HG03135 (cell line): ENCODE data around the gene C2CD5.
"Not testable (repeated sequence)": the region's sequence is repeated elsewhere in the genome, so short reads cannot be mapped to it uniquely, and the experiment has no call there.

Source experiments
- ATAC-seq: cut with Tn5 transposase; IDR thresholded peaks from one replicate; pipeline ENCODE4 v1.9.1; 2021; ENCODE audit warnings: mild to moderate bottlenecking, moderate library complexity; ENCODE audit not compliant: unreplicated experiment

Gene C2CD5

GRCh38 chr12:22536971-22537544 is 7.3 kb downstream of the C2CD5 start:
- ATAC-seq = no peak

DNA sequence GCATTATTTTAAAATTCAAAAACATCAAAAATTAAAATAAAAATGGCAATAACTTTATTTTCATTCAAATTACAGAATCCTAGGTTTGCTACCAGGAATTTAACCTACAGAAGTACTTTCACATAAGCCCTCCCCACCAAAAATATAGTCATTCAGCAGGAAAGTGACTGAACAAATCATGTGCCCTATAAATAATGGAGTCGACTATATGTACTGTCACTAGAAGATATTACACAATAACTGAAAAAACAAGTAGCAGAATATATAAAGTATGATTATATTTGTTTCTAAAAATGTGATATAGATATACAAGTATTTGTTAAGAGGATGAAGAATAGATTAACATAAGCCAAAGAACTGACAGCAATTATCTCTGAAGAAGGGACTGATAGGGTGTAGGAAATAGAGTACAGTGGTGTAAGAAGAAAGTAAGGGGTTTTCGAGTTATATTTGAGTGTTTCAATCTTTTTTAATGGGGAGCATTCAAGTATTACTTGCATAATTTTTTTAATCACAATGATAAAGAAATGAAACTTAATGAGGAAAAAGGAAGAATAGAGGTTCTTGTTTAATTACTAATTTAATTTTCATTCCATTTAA is 7.9 kb downstream of the C2CD5 start:
- ATAC-seq = no peak

- ATAC-seq = no peak
These were observed 8.9 kb downstream of the C2CD5 start for GRCh38 chr12:22535478-22535877.

DNA sequence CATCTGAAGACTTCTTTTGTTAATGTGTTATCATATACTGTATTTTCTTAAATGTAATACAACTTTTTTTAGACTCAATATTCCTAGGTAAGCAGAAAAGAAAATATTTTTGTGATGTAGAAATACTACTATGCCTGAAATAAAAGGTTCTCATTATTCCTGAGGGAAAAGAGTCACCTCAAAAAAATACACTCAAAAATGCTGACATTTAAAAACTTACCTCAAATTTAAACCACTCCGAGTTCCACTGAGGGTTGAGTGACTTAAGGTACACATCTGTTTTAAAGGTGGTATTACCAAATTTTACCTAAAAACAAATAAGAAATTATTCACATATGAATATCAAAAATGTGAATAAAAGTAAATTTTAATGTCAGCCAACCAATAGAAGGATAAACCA is 9.3 kb downstream of the C2CD5 start:
- ATAC-seq = no peak

- ATAC-seq = no peak
These were observed 11.2 kb downstream of the C2CD5 start for GRCh38 chr12:22533155-22533554.

GRCh38 chr12:22532317-22532716 is 12.0 kb downstream of the C2CD5 start:
- no peak for ATAC-seq

- ATAC-seq = no peak
These were observed 13.1 kb downstream of the C2CD5 start for GRCh38 chr12:22531205-22531604.

GRCh38 chr12:22529281-22530060 is 14.9 kb downstream of the C2CD5 start:
- ATAC-seq = no peak

DNA sequence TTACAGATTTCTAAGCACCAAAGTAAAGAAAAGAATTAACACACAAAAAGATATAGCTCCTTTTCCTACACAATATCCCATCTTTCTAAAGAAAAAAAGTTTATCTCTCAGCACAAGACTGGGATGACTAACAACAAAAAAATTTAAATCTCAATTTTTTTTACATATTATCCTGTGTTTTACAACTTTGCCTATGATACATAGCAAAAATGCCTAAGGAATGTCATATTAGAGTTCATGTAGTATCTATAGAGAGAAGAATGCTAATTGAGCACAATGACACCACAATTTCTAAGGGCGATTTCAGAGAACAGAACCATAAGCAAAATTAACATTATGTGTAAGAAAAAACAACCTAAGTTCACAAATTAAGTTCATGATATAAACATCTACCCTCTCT is 16.3 kb downstream of the C2CD5 start:
- ATAC-seq = no peak

DNA sequence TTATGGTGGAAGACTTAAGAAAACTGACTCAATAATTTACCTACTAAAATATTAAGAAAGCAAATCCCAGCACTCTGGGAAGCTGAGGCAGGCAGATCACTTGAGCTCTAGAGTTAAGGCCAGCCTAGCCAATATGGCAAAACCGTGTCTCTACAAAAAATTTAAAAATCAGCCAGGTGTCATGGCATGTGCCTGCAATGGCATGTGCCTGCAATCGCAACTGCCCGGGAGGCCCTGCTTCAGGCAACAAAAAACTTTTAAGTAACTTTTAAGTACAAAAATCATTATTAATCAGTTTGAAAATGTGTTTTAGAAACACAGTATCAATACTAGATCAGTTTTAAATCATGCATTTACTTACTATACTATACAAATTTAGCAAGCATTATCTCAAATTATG is 17.5 kb downstream of the C2CD5 start:
- ATAC-seq = no peak

GRCh38 chr12:22525426-22525825 is 18.9 kb downstream of the C2CD5 start:
- no peak for ATAC-seq

GRCh38 chr12:22518998-22519397 is 25.3 kb downstream of the C2CD5 start:
- no peak for ATAC-seq

- no peak for ATAC-seq
These were observed 26.2 kb downstream of the C2CD5 start for GRCh38 chr12:22518060-22518719.

- no peak for ATAC-seq
These were observed 29.5 kb downstream of the C2CD5 start for GRCh38 chr12:22514875-22515274.

GRCh38 chr12:22505826-22506225 is 38.5 kb downstream of the C2CD5 start:
- no peak for ATAC-seq

DNA sequence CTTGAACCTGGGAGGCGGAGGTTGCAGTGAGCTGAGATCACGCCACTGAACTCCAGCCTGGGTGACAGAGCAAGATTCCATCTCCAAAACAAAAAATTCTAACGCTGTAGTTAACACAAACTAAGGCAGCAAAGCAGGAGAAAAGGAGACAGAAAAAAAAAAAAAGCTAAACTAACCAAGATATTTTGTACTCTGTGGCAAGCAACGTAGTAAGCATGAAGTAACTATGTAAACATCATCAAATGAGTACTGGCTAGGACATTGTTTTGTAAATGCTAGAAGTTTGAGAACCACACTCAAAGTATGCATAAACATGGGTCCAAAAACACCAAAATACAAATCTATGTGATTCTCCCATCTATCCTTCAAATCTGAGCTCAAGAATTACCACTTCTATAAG is 44.2 kb downstream of the C2CD5 start:
- no peak for ATAC-seq

GRCh38 chr12:22499445-22499844 is 44.9 kb downstream of the C2CD5 start:
- no peak for ATAC-seq

- no peak for ATAC-seq
These were observed 50.0 kb downstream of the C2CD5 start for GRCh38 chr12:22494319-22494718.

GRCh38 chr12:22491034-22491433 is 53.3 kb downstream of the C2CD5 start:
- no peak for ATAC-seq

GRCh38 chr12:22488478-22488877 is 55.9 kb downstream of the C2CD5 start:
- ATAC-seq = no peak

DNA sequence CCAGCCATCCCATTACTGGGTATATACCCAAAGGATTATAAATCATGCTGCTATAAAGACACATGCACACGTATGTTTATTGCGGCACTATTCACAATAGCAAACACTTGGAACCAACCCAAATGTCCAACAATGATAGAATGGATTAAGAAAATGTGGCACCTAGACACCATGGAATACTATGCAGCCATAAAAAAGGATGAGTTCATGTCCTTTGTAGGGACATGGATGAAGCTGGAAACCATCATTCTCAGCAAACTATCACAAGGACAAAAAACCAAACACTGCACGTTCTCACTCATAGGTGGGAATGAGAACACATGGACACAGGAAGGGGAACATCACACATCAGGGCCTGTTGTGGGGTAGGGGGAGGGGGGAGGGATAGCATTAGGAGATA is 56.7 kb downstream of the C2CD5 start:
- ATAC-seq = not testable (repeated sequence)
